B cell (primary cell): ENCODE measurements around the gene KCTD7.

ENCODE experiments used
- EZH2 ChIP-seq: IDR thresholded peaks from 2 replicates; pipeline ENCODE4 v1.6.1; 2012; ENCODE audit warnings: borderline replicate concordance, low read depth, mild to moderate bottlenecking, moderate library complexity, low read length; ENCODE audit not compliant: insufficient read depth, poor library complexity, severe bottlenecking
- TF ChIP-seq, protein P1 (sequence below): fragments of 200-600 bp; IDR thresholded peaks from one replicate; pipeline ENCODE4 v1.8.0; 2022; ENCODE audit warnings: antibody characterized with exemption, mild to moderate bottlenecking

DNA sequence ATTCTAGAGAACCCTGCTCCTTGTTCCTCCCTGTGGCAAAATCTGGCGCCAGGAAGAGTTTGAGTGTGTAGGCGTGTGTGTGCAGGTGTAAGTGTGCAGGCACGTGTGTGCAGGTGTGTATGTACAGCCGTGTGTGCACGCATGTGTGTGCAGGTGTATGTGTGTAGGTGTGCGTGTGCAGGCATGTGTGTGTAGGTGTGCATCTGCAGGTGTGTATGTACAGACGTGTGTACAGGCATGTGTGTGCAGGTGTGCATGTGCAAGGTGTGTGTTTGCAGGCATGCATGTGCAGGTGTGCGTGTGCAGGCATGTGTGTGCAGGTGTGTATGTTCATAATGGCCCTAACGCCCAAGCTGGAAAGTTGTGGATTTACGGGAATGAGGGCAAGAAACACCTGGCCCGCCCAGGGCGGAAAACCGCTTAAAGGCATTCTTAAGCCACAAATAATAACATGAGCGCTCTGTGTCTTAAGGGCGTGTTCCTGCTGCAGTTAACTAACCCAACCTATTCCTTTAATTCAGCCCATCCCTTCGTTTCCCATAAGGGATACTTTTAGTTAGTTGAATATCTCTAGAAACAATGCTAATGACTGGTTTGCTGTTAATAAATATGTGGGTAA lies 34.1 kb downstream of the KCTD7 start:
- TF ChIP-seq, protein P1, sequence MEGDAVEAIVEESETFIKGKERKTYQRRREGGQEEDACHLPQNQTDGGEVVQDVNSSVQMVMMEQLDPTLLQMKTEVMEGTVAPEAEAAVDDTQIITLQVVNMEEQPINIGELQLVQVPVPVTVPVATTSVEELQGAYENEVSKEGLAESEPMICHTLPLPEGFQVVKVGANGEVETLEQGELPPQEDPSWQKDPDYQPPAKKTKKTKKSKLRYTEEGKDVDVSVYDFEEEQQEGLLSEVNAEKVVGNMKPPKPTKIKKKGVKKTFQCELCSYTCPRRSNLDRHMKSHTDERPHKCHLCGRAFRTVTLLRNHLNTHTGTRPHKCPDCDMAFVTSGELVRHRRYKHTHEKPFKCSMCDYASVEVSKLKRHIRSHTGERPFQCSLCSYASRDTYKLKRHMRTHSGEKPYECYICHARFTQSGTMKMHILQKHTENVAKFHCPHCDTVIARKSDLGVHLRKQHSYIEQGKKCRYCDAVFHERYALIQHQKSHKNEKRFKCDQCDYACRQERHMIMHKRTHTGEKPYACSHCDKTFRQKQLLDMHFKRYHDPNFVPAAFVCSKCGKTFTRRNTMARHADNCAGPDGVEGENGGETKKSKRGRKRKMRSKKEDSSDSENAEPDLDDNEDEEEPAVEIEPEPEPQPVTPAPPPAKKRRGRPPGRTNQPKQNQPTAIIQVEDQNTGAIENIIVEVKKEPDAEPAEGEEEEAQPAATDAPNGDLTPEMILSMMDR = no peak
- TF ChIP-seq EZH2 = no peak
